ENCODE measurements around the gene CLCN4.

Gene CLCN4

GRCh38 chrX:10244915-10245622, 88.3 kb downstream of the CLCN4 start:
- no peak for DNase-seq

GRCh38 chrX:10245886-10246285, 89.1 kb downstream of the CLCN4 start:
- no peak for DNase-seq

- DNase-seq = no peak
Measured at GRCh38 chrX:10246297-10246696, 89.5 kb downstream of the CLCN4 start.

GRCh38 chrX:10246846-10247245, 90.1 kb downstream of the CLCN4 start:
- DNase-seq = no peak

- DNase-seq = no peak
Measured at GRCh38 chrX:10254739-10255138, 98.0 kb downstream of the CLCN4 start.

GRCh38 chrX:10259716-10260115, 102.9 kb downstream of the CLCN4 start:
- DNase-seq = no peak

- DNase-seq = no peak
Measured at GRCh38 chrX:10265775-10266174, 109.0 kb downstream of the CLCN4 start.

GRCh38 chrX:10278716-10279115, 121.9 kb downstream of the CLCN4 start:
- DNase-seq = no peak

GRCh38 chrX:10280071-10280470, 123.3 kb downstream of the CLCN4 start:
- no peak for DNase-seq

- DNase-seq = no peak
Measured at GRCh38 chrX:10282490-10282889, 125.7 kb downstream of the CLCN4 start.

- DNase-seq = no peak
Measured at GRCh38 chrX:10286195-10286594, 129.4 kb downstream of the CLCN4 start.

Data from activated naive CD4-positive, alpha-beta T cell treated with Interleukin-2 at 50 U/mL for 16 hours (primary cell).